HG03196 (cell line): ENCODE measurements around the gene TMEM98.
"Not testable (repeated sequence)": the region's sequence is repeated elsewhere in the genome, so short reads cannot be mapped to it uniquely, and the experiment has no call there.

Experiments
- ATAC-seq: cut with Tn5 transposase; IDR thresholded peaks from one replicate; pipeline ENCODE4 v1.9.1; 2021; ENCODE audit not compliant: unreplicated experiment

TMEM98 gene

DNA sequence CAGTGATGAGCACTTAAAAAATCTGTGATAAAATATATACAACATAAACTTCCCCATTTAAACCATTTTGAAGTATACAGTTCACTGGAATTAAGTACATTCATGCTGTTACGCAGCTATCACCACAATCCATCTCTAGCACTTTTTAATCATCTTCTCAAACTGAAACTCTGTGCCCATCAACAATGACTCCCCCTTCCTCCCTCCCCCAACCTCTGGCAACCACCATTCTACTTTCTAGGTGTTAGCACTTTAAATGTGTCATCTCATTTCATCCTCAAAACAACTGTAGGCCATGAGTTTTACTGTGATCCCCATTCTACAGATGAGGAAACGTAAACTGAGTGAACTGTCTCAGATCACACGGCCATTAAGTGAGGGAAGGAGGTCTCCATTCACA, 13.8 kb upstream of the TMEM98 start:
- no peak for ATAC-seq

DNA sequence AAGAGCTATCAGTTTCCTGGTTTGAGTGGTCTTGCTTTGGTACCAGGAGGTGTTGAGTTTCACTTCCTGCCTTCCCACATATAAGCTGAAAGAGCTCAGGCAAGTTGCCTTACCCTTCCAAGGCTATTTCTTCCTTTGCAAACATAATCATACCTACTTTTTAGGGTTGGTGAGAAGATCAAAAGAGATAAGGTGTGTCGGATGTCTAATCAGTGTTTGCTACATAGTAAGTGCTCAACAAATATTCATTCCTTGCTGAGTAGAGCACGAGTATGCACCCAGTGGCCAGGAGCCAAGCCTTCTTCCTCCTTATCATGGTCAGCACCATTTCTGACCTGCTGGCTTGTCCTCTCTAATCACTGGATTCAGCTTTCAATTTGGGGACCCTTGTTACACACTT, 12.7 kb upstream of the TMEM98 start:
- no peak for ATAC-seq

DNA sequence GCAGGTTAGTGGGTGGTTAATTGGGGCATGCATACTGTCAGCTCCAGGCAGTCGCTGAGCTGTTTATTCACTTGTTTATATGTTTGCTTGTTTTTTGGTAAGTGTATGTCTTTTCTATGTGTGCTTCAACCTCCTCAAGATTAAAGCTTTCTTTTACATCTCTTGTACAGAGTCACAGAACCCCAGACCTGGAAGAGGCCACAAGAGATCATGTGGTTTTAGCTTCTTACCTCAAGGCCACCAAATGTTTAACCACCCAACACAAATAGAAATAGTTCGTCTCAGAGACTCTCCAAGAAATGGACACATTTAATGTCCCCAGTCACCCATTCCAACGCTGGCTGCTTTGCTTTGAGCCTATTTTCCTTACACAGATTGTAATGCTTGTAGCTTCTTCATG, 11.8 kb upstream of the TMEM98 start:
- no peak for ATAC-seq

DNA sequence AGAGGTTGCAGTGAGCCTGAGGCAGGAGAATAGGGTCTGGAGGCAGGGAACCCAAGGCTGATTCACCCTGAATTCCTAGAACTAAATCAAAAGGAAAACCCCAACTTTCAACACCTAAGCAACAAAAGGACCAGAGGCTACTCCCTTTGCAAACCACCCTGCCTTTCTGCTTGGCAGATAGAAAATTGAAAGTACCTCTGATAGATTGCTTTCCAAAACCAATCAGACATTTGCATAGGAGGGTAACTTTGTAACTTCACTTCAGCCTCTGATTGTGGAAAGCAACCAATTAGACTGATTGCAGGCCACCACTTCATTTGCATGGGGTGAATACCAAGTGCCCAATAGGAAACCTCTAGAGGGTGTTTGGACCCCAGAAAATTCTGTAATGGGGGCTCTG, 10.9 kb upstream of the TMEM98 start:
- ATAC-seq, result no peak

DNA sequence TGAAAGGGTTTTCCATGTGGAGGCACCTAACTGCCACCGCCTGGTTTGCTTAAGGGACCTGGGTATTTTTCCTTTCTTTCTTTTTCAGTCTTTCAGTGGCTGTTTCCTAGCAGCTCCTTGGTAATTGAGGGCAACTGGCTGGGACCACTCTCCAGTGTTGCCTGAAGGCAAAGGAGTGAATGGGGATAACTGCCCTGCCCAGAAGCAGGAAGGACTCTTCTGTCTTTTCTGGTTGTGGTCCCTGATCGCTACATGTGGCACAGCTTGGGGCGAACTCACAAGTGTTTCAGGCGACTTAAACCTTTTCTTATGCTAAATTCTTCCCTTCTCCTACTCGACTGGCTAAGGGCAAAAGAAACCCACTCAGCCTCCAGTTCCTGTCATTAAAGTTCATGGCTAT, 10.1 kb upstream of the TMEM98 start:
- ATAC-seq, result no peak

DNA sequence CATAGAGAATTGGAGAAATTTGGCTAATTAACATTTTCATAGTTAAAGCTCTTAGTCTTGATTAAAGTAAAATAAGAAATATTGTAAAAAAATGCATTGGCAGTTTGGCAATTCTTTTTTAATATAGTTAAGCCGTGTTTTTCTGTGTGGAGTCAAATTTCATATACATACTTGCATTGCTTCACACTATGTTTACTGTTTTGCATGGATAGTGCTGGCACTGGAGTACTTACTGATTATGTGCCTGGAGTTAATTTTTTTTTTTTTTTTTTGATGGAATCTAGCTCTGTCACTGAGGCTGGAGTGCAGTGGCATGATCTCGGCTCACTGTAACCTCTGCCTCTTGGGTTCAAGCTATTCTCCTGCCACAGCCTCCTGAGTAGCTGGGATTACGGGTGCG, 8.1 kb upstream of the TMEM98 start:
- ATAC-seq, result not testable (repeated sequence)

DNA sequence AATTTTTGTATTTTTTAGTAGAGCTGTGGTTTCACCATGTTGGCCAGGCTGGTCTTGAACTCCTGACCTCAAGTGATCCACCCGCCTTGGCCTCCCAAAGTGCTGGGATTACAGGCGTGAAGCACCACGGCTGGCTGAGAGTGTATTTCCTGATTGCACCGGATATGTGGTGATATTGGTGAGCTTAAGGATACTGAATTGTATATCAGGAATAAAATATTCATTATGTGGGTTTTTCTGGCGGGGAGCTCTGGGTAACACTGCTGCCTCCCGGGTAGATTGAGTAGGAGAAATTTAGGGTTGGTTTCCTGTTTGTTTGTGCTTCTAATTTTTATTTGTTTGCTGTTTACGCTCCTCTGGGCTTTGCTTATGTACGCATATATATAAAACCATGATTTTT, 7.7 kb upstream of the TMEM98 start:
- ATAC-seq, result no peak

DNA sequence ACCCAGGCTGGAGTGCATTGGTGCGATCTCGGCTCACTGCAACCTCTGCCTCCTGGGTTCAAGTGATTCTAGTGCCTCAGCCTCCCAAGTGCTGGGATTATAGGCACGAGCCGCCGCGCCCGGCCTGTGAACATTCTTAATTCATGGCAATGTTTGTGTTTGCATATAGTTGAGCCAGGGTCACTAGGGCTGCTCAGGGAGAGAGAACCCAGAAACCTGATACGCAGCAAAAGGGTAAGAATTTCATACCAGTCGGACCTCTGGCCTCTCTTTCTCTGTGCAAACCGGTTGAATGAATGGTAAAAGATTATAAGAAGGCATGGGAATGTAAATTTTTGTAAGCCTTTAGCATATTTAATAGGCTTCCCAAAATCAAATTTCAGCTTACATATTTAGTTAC, 6.9 kb upstream of the TMEM98 start:
- ATAC-seq, result no peak

DNA sequence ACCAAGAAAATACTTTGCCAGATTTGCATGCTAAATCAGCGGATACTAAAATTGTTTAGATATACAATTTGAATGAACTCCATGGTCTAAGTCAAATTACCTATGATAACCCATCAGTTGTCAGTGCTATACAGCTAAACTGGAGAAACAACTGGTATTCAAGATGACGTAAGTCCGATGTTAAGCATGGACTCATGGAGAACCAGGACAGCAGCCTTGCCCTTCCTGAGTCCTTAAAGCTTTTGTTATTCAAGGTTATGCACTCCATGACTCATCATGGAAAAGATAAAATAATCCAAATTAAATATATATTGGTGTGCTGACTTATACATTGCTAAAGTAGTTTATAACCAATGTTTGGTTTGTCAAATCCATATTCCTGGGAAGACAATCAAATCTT, 4.0 kb upstream of the TMEM98 start:
- ATAC-seq, result not testable (repeated sequence)

DNA sequence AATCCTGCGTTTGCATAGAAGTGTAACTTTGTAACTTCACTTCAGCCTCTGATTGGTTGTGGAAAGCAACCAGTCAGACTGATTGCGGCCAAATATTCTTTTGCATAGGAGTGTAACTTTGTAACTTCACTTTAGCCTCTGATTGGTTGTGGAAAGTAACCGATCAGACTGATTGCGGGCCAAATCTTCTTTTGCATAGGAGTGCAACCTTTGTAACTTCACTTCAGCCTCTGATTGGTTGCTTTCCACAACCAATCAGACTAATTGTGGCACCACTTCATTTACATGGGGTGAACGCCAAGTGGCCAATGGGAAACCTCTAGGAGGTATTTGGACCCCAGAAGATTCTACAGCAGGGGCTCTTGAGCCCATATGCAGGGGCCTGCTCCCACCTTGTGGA, 1.8 kb upstream of the TMEM98 start:
- no peak for ATAC-seq

DNA sequence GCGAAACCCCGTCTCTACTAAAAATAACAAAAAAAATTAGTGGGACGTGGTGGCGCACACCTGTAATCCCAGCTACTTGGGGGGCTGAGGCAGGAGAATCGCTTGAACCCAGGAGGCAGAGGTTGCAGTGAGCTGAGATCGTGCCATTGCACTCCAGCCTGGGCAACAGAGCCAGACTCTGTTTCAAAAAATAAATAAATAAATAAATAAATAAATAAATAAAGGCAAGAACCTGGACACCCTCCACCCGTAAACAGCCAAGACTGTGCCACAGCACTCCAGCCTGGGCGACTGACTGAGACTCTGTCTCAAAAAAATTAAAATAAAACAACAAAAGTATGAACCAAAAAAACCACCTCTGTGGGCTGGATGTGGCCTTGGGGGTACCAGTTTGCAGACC, 1.2 kb upstream of the TMEM98 start:
- ATAC-seq, result not testable (repeated sequence)

DNA sequence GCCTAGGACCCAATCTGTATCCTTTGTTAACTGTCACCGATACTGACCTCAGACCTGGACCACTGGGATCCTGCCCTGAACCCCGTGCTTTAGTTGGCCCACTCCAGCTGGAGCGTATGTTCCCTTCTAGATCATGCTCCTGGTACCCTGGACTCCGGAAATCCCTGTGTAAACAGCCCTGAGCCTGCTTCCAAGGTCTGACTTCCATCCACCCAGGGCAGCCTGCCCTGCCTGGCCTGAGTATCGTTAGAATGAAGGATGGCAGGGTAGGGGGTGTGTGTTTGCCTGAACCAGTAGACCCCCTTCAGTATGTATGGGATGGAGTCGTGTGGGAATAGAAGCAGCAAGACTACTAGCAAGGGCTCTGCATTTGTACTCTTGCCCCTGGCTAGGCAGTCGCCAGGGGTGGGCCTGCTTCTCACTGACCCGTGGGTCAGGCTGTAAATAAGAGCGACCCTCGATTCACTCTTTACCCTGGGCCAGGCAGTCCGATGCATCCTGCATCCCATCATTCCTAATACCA, 691 bp upstream of the TMEM98 start:
- ATAC-seq, result no peak

DNA sequence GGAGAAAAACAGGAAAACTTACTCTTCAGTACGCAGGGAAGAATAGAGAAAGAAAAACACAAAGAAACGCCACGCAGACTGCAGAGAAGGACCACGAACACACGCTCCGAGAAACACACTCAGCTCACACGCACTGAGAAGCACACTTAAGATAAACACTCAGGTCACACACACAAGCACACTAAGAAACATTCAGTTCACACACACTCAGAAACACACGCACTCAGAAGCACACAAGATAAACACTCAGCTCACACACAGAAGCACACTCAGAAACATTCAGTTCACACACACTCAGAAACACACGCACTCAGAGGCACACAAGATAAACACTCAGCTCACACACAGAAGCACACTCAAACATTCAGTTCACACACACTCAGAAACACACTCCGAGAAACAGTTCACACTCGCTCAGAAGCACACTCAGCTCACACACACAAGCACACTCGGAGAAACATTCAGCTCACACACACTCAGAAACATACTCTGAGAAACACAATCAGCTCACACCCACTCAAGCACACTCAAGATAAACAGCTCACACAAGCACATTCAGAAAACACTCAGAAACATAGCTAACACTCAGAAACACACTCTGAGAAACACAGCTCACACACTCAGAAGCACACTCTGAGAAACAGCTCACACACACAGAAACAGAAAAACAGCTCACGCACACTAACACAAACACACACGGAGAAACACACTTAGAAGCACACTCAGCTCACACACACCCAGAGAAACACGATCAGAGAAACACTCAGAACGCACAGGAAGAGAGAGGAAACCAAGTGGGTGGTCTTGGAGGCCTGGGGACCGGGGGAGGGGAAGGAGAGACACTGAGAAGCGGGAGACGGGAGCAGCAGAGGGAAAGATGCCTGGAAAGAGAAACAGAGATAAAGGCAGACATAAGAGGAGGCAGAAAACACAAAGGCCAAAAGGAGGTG, 908 bp downstream of the TMEM98 start:
- ATAC-seq, result no peak

DNA sequence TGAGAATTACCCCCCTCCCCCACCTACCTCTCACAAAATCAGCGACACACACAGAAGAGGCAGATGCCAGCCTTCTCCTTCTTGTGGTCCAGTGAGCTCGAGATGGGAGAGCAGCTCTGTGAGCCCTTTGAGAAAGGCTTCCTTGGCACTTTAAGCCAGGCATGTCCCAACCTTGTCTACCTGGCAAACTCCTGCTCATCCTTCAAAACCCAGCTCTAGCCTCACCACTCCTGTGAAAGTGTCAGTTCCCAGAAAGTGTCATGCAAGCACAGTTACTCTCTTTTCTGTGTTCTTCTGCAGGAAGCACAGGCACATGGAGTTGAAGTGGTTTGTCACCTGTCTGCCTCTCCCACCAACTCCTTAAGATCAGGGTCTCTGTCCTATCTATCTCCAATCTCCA, 1.6 kb downstream of the TMEM98 start:
- no peak for ATAC-seq

DNA sequence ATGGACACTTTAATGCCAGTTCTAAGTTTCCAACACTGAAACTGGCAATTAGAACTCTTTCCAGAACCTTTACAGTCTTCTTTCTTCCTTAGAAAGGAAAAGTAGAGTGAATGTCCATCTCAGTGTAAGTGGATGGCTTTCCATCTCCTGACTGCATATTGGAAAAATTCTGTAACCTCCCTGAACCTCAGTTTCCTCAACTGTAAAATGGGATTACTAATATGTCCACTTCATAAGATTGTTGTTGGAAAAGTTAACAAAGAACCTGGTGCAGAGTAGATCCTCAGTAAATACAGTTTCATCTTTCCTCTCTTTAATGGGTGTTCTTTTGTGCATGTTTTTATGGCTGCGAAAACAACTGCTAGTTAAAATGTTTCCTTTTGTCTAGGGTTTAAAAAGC, 2.6 kb downstream of the TMEM98 start:
- no peak for ATAC-seq

DNA sequence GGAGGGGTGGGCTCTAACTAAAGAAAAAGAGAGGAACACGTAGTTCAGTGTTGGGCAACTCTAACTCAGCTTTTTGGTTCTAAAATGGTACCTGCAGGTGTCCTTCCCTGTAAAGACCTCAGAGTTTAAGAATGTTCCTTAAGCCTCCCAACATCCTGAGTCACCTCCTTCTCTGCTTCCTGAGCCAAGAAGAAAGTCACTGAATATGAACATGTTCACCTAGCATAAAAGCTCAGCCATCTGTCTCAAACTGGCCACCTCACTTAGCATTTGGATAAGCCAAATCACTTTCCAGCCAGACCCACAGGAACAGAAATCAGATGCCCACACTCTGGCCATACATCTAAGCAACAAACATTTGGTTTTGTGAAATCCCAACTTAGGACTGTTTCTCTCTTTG, 3.7 kb downstream of the TMEM98 start:
- ATAC-seq, result no peak

DNA sequence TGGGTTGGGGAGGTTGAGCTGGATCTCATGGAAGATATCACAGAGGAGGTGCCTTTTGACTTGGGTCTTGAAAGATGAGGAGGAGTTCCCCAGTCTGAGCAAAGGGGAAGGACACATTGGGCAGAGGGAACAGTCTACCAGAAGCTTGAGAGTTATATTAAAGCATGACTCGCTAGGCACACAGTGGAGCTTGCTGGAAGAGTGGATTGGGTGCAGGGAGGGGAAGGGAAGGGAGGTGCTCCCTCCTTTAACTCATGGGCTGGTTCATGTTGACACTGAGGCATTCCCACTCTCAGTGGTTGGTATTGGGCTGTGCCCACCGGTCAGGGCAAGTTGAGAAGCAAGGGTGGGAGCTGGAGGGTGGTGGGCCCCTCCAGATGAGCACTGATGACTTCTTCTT, 5.9 kb downstream of the TMEM98 start:
- ATAC-seq, result no peak

DNA sequence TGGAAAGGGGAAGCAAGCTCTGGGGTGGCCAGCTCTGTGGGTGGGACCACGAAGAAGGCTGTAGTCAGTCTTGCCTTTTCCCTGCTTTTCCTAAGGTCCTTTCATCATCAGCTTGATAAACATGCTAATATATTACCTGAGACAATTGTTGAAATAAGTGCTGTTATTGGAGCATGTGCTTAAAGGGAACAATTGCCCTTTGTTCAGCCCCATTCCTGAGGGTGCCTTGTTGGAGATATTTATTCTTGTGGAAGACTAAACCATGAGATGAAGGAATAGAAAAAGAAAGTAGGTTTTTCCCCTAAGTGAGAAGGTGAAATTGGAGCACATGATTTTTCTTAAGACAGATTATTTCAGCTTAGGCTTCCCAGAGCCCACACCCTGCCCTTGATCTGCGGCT, 7.8 kb downstream of the TMEM98 start:
- ATAC-seq, result no peak

DNA sequence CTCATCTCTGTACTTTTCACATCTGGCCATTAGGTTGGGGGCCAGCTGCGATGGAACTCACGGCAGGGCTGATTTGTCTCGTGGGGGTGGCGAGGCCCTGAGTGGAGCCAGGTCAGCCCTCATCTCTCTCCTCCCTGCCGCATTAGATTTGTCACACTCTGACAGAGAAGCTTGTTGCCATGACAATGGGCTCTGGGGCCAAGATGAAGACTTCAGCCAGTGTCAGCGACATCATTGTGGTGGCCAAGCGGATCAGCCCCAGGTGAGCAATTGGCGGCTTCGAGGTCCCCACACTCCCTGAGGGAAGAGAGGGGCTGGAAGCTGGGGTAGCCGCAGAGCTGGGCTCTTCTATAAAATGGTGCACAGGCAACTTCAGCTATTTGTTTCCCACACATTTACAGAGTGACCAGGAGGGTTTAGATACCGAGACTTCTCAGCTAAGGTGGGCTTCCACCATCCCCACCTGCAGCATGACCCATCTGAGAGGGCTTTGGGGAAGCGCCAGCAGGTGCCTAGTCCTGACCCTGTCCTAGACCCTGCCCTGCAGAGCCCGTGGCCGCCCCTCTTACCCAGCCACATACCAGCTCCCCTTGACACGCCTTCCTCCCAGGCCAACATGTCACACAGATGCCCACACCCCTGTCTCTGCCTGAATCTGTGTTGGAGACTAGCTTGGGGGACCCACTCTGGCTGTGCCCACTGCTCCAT, 8.4 kb downstream of the TMEM98 start:
- no peak for ATAC-seq

DNA sequence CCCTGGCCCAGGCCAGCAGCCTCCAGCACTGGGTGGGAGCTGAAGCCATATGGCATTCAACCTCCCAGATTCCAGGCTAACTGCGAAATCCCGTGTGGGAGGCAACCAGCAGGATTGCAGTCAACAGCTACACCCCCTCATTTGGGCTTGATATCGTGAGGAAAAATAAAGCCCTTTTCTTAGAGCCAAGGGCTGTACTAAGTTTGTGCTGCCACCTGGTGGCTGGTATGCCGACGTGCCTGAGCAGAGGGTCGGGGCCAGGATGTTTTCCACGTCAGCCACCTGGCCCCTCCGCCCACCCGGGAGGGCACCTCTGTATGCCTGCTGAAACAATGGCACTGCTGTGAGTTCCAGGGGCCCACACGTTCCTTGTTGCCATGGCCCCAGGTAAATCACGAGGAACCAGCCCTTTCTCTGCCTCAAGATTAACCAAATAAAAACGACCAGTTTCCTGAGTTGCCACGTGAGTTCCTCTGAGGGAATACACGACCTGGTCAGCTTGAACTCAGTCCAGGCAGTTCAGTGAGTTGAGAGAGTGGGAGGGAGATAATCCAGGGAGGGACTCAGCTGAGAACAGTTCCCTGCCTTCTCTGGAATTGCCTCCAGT, 9.0 kb downstream of the TMEM98 start:
- ATAC-seq, result no peak

DNA sequence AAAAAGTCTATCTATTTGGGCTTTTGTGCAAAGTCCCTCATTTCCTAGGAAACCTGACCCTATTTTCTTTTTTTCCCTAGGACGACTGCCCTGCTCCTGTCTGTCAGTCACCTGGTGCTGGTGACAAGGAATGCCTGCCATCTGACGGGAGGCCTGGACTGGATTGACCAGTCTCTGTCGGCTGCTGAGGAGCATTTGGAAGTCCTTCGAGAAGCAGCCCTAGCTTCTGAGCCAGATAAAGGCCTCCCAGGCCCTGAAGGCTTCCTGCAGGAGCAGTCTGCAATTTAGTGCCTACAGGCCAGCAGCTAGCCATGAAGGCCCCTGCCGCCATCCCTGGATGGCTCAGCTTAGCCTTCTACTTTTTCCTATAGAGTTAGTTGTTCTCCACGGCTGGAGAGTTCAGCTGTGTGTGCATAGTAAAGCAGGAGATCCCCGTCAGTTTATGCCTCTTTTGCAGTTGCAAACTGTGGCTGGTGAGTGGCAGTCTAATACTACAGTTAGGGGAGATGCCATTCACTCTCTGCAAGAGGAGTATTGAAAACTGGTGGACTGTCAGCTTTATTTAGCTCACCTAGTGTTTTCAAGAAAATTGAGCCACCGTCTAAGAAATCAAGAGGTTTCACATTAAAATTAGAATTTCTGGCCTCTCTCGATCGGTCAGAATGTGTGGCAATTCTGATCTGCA, 12.9 kb downstream of the TMEM98 start:
- ATAC-seq, result no peak
